Measurements from ENCODE around the gene SPATA12. TPM values are rescaled to one million over a fixed set of nuclear protein-coding genes. Genes with fewer than 3 reads are reported as not detected.

SPATA12 gene
- total RNA-seq, 1 experiment from 2014 or later = 0.10 TPM

Other genes starting within 250 kb of the SPATA12 start
- 3.5 TPM for gene IL17RD, start 104.7 kb downstream of the SPATA12 start, total RNA-seq (2021; ENCODE audit: unreplicated experiment)
- 1.1 TPM for gene HESX1, start 139.3 kb downstream of the SPATA12 start, total RNA-seq (2021; ENCODE audit: unreplicated experiment)
- gene APPL1, start 167.1 kb downstream of the SPATA12 start, total RNA-seq (2021; ENCODE audit: unreplicated experiment) = 36.3 TPM
- not detected for gene ASB14, start 232.0 kb downstream of the SPATA12 start, total RNA-seq (2021; ENCODE audit: unreplicated experiment)

Measured in Panc1 (cell line).